PC-3 (cell line): Measurements from ENCODE around the gene POU2AF3.

ENCODE experiments used
- EZH2 ChIP-seq: fragments of 300-600 bp; sonication (generic); IDR thresholded peaks from one replicate; pipeline ENCODE4 v1.6.1; 2017; ENCODE audit warnings: antibody characterized with exemption, mild to moderate bottlenecking, low read length; ENCODE audit not compliant: unreplicated experiment
- TF ChIP-seq, protein P1 (sequence below): fragments of 300-600 bp; sonication (generic); conservative IDR thresholded peaks from 2 replicates; pipeline ENCODE4 v1.5.1; 2017; ENCODE audit warnings: antibody characterized with exemption, low read depth, mild to moderate bottlenecking, low read length

DNA sequence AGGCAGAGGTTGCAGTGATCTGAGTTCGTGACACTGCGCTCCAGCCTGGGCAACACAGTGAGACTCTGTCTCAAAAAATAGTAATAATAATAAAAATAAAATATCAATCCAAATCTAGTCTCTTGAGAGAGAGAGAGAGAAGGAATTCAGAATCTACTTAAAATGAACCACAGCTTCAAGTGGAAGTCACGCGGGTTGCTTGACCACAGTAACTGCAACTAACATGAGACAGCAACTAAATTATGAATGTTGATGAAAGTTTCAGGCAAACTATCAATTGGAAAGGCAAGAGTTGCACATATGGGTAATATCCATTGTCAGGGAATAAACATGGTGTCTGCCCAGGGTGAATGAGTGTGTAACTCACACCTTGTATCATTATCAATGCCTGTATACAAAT is 40.3 kb upstream of the POU2AF3 start:
- TF ChIP-seq, protein P1, sequence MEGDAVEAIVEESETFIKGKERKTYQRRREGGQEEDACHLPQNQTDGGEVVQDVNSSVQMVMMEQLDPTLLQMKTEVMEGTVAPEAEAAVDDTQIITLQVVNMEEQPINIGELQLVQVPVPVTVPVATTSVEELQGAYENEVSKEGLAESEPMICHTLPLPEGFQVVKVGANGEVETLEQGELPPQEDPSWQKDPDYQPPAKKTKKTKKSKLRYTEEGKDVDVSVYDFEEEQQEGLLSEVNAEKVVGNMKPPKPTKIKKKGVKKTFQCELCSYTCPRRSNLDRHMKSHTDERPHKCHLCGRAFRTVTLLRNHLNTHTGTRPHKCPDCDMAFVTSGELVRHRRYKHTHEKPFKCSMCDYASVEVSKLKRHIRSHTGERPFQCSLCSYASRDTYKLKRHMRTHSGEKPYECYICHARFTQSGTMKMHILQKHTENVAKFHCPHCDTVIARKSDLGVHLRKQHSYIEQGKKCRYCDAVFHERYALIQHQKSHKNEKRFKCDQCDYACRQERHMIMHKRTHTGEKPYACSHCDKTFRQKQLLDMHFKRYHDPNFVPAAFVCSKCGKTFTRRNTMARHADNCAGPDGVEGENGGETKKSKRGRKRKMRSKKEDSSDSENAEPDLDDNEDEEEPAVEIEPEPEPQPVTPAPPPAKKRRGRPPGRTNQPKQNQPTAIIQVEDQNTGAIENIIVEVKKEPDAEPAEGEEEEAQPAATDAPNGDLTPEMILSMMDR: no peak
- TF ChIP-seq EZH2: no peak
